EH (cell line): ENCODE results near the gene LTBP3.
A peak's percentile ranks its signal among the peaks of the same experiment; 100 is the strongest.

Source experiments
- DNase-seq: peaks from one replicate; pipeline ENCODE4 v3.0.0-alpha.2; 2015; ENCODE audit warnings: low read depth

LTBP3 gene

DNA sequence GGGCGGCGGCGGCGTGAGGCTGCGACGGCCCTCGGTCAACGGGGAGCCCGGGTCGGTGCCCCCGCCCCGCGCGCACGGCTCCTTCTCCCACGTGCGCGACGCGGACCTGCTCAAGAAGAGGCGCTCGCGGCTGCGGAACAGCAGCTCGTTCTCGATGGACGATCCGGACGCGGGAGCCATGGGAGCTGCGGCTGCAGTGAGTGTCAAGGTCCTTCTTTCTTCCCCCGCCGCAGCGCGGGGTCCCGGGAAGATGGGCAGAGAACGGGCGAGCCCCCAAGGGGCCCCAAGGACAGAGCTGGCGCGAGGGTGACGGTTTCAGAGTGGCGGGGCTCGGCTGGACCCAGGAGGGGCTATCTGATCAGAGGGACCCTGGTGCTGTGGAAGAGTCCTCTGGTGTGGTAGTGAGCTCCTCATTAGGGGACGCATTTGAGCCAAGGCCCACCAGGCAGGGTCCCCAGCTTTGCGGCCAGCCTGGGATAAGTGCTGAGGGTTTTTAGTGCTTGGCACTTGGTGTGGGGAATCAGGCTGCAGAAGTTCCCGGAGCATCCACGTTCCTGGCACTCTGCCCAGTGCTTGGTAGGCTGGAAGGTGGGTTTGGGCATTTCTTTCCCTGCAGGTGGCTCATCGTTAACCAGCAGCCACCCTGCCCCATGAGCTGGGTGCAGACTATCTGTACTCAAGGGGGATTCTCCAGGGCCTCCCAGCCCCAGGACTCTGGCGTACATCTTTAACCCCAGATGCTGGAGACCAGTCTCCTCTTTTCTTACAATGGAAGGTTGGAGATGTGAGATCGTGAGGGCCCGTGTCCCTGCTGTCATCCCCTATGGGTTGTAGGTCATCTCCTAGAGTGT is 27.5 kb upstream of the LTBP3 start:
- no peak for DNase-seq

DNA sequence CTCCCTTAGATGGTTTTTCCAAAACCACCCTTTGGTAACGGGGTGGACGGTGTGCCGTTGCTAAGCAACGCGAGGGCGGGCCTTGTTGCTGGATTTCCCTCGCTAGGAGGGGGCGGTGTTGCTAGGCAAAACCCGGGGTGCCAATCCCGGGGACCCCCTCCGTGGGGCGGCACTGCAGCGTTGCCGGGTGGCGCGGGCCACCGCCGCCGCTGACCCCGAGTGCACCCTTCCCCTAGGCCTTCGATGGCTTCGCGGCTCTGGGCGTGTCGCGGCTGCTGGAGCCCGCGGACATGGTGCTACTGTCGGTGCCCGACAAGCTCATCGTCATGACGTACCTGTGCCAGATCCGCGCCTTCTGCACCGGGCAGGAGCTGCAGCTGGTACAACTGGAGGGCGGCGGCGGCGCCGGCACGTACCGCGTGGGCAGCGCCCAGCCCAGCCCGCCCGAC is 26.6 kb upstream of the LTBP3 start:
- DNase-seq = no peak

DNA sequence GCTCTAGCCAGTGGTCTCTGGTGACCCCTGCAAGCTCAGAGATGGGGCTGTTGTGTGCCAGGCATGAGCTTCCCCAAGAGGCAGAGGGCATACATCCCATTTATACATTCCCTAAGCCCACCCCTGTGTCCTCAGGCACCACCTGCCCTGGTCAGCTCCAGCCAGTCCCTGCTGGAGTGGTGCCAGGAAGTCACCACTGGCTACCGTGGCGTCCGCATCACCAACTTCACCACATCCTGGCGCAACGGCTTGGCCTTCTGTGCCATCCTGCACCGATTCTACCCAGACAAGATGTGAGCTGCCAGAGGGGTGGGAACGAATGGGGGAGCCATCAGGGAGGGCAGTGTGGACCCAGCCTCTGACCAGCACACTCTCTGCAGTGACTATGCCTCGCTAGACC is 25.9 kb upstream of the LTBP3 start:
- DNase-seq = no peak

DNA sequence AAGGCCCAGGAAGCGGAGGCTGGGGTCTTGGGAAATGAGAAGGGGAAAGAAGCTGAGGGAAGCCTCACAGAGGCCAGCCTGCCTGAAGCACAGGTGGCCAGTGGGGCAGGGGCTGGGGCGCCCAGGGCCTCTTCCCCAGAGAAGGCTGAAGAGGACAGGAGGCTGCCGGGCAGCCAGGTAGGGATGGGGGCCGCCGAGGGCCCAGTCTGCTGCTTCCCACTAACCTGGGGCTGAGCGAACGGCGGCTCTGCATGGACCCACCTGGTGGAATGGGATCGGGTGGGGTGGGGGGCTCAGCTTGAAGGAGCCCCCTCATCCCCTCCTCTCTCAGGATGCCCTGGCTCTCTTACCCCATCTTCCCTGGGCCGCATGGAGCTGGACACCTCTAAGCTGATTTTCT is 25.4 kb upstream of the LTBP3 start:
- DNase-seq = no peak

DNA sequence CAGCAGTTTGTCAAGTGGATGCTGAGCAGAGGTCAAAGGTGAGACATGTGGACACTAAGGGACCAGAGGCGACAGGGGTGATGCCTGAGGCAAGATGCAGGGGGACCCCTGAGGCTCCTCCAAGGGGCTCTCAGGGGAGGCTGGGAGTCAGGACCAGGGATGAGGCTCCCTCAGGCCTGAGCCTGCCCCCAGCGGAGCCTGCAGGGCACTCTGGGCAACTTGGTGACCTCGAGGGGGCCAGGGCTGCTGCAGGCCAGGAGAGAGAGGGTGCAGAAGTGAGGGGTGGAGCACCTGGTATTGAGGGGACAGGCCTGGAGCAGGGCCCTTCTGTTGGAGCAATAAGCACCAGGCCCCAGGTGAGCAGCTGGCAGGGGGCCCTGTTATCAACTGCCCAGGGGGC is 23.8 kb upstream of the LTBP3 start:
- no peak for DNase-seq

DNA sequence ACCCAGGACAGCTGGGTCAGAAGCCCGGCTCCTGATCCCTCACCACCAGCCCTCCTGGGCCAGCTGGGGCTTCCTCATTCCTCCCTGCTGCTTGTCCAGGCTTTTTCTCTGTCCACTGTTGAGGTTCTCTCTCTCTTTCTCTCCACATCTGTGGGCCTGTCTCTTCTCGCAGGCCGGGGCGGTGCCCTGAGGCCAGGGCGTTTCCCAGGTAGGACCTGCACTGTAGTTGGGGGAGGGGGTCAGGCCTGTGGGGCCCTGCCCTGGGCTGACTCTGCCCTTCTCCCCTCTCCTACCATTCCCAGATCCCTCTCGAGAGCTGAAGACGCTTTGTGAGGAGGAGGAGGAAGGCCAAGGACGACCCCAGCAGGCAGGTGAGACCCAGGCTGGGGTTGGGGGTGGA is 22.6 kb upstream of the LTBP3 start:
- DNase-seq = no peak

DNA sequence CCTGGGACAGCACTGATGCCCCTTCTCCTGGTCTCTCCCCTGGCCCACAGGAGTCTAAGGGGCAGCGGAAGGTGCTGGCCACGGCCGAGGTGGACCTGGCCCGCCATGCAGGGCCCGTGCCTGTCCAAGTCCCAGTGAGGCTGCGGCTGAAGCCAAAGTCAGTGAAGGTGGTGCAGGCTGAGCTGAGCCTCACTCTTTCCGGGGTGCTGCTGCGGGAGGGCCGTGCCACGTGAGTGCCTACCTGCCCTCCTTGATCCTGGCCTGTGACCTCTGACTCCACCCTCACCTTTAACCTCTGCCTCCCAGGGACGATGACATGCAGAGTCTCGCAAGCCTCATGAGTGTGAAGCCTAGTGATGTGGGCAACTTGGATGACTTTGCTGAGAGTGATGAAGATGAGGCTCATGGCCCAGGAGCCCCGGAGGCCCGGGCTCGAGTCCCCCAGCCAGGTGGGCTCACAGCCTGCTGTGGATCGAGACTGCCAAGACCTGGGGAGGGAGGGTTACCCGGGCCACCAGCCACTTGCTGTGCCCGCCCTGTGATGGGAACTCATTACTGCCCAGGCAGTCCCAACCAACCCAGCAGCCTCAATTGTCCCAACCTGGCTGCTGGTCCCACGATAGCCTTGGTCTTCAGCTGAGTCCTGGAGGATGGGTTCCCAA is 22.0 kb upstream of the LTBP3 start:
- DNase-seq = no peak

DNA sequence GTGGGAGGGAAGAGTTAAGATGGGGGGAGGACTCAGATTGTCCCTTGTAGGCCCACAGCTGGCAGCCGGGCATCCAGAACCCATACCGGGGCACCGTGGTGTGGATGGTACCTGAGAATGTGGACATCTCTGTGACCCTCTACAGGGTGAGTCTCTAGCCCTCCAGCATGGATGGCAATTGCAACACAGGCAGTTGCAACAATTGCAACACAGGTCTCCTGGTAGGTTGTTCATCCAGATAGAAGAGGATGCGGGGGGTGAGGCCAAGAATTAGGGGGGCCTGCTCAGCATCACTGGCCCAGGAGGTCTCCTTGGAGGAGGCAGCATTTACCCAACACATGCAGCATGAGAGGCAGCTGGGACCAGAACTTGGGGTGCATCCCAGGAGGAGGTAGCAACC is 21.1 kb upstream of the LTBP3 start:
- DNase-seq = no peak

DNA sequence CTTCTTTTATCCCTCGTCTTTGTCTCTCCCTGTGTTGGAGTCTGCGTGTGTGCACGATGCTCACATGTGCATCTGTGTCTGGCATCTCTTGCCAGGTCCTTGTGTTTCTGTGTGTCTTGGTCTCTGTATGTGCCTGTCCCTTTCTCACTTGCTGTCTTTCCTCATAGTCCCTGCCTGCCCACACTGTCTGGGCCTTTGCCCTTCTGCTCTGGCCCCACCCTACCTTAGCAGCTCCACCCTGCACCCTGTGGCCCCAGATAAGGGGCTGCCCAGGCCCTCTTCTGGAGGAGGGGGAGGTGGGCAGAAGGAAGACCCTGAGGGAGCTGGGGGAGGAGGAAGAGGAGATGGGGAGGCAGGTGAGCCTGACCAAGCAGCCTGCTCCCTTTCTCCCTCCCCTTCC is 20.5 kb upstream of the LTBP3 start:
- no peak for DNase-seq

DNA sequence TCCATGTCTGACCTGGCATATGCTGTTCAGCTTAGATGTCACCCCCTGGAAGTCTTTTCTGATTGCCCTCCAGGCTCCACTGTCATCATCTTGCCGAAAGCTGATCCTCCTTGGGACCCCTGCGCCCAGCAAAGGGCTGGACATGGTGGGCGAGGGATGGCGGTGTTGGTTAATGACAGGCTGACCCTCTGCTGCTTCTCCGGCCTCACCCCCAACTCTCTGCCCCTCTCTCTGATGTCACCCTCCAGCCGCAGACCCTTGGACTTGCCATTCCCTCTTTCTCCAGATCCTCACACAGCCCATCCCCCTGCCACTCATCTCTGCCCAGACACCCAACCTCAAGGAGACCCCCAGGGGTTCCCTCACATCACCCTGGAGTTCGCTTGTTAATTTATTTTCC is 20.0 kb upstream of the LTBP3 start:
- no peak for DNase-seq

DNA sequence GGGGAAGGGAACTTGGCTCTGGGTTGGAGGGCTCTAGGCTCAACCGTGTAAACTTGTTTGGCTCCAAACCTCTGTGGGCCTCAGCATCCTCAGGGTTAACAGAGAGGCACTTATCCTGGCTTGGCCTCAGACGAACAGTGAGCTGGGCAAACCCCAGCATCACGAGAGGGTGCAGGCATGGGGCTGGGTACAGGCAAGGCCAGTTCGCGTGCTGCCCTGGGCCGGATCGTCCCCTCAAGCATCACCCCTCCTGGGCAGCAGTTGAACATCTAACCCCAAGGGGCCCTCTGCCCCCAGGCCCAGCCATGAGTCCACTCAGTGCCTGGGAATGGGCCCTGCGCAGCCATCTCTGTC is 19.6 kb upstream of the LTBP3 start:
- no peak for DNase-seq

DNA sequence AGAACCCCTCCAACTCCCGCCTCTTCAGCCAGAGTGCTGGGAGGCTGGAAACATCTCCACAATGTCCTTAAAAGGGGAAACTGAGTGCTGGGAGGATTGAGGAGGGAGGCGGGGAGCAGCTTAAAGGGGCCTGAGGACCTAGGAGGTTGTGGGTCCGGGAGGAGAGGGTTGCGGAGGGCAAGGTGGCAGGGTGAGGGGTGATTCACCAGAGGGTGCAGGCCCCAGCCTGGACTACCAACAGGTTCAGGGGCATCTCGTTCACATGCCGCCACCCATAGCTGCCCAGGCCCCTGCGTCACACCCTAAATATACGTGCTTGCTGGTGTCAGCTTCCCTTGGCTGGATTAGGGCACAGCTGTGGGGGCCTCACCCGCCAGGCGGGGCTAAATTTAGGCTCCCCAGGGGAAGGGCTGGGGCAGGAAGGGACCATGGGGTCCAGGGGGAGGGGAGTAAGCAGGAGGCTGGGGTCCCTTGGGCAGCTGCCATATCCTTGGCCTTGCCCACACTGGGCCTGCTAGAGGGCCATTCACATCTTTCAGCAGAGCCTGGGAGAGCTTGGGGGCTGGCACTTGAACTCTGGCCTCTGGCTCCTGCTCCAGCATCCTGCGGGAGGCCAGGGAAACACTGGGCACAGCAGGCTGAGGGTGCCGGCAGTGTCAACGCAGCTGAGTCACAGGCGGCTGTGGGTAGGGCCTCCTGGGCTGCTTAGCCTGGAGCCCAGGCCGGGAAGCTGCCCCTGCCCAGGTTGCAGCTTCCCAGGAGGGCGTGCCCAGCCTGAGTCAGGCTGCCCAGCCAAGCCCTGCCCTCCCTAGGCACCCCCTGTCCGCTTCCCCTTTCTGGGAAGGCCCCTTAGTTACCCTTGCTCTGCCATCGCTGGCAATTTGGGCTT is 19.0 kb upstream of the LTBP3 start:
- DNase-seq = peak; percentile 85

DNA sequence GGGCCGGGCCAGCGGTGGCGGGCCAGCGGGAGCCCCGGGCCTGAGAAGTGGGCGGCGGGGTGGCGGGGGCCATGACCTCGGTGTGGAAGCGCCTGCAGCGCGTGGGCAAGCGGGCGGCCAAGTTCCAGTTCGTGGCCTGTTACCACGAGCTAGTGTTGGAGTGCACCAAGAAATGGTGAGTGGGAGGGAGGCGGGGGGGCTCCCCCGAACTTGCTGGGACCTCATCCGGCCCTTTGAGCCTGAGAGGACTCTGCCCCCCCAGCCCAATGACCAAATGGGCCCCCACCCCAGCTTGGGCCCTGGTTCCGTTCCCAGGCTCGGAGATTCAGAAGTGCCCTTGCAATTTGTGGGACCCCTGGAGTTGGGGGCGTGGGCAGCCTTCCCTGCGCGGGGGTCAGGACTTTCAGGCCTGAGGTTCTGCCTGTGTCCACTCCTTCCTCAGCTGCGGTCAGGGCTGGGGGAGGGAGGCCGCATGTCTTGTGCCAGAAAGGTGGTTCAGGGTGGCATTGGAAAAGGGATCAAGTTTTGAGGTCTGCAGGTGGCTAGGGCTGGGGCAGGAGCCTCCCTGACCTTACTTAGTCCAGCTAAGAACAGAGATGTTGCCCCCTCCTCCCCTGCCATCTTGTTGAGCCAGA is 18.2 kb upstream of the LTBP3 start:
- DNase-seq = no peak

DNA sequence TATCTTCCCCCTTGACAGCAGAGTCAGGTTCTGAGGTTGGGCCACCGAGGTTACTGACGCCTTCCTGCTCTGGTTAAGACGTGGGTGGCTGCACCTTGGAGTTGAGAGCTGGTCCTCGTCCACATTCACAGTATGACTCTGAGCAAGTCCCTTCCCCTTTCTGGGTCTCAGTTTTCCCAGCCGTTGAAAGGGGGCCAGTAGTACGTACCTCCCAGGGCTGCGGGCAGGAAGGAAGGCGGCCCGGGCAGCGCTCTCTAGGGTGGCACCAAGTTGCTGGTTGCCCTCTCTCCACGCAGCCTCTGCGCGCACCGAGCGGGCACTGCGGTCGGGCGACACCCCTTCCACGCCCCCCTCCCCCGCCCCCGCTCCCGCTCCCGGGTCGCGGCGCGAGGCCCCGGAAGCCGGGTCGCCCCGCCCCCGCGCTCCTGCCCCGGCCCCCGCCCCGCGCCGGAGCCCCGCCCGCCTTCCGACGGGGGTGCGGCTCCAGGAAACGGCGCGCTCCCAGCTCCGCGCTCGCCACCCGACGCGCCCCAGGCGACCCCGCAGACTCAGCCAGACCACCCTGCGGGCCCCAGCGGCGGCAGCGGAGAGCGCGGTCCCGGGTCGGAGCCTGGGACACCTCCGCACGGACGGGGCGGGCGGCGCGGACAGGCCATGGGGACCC is 17.5 kb upstream of the LTBP3 start, which contains the start of gene EHBP1L1:
EHBP1L1 (plus strand) TSS at position 486 of the 664 bp plus-strand sequence. CDS start 250 bp downstream, outside the sequence.
- peak; percentile 65 for DNase-seq

DNA sequence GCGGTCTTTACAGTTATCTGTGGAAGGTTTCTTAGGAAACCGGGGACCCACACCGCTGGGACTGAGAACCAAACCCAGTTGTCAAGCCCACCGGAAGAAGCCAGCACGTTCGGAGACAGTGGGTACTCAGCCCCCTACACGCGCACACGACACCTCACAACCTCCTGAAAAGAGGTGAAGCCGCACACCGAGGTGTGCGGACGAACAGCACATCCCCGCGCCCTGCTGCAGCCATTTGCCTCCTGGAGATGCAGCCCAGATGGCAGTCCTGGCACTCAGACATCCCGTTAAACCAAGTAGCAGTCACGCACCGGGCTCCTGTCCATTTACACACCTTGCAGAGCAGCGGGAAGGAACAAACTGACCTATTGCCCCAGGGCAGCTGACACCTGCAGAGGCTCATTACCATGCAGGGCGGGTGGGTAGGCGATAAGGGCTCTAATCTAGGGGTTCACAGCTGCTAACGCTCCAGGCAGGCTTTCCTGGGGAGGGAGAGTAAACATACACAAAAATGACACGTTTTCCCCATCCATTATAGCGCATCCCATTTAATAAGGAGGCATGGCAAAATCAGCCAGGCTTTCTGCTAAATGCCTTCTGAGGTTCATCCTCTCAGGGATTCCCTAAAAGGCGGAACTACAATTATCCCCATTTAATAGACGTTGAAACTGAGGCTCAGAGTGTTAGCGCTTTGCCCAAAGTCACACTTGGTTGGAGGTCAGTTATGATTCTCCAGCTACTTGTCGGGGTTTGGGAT is 16.8 kb upstream of the LTBP3 start:
- DNase-seq = no peak

DNA sequence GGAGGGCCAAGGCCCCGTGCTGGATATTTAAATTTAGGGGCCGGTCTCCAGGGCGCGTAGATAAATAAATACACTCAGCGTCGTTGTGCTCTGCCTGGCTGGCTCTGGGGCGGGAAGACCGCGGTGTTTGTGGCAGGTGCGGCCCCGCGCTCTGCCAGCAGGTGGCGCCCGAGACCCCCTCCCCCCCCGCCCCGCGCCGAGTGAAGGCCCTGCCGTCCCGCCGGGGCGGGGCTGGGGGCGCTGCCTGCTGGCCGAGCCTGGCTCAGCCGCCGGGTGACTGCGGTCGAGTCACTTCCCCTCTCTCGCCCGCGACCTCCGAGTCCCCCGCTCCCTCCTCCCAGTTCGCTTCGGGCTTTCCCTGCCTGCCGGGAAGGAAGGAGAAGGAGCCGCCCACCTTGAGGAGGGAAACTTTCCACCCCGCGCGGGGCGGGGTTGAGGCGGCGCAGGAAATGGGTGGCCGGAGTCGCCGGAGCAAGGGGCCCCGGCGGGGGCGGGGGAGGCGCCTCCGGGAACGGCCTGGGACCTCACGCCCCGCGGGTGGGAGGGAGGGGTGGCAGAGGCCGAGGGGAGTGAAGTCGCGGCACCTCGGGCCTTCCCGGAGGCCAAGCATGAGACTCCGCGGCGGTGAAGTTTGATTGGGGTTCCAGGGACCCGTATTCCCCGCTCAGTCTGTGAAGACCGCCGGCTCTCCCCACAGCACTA is 16.1 kb upstream of the LTBP3 start:
- peak; percentile 98 for DNase-seq

DNA sequence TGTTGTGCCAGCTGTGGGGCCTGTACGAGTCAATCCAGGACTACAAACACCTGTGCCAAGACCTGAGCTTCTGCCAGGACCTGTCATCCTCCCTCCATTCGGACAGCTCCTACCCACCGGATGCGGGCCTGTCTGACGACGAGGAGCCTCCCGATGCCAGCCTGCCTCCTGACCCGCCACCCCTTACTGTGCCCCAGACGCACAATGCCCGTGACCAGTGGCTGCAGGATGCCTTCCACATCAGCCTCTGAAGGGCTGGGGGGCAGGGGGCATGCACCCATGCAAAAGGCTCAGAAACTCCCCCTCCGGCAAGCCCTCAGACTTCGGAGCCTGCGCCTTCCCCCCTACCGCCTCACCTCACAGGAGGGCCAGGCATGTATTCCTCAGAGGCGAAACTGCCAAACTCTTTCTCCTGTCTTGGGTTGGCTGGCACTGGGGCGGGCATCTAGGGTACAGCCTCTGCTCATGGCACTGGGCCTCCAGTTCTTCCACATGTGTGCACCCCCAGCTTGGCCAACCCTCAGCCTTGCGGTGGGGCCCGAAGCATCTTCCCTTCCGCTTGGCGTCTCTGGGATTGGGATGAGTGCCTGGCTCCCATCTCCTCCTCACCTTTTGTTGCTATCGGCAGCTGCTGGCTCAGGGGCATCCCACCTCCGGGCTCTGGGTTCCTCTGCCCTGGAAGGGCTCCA is 15.4 kb upstream of the LTBP3 start:
- no peak for DNase-seq

DNA sequence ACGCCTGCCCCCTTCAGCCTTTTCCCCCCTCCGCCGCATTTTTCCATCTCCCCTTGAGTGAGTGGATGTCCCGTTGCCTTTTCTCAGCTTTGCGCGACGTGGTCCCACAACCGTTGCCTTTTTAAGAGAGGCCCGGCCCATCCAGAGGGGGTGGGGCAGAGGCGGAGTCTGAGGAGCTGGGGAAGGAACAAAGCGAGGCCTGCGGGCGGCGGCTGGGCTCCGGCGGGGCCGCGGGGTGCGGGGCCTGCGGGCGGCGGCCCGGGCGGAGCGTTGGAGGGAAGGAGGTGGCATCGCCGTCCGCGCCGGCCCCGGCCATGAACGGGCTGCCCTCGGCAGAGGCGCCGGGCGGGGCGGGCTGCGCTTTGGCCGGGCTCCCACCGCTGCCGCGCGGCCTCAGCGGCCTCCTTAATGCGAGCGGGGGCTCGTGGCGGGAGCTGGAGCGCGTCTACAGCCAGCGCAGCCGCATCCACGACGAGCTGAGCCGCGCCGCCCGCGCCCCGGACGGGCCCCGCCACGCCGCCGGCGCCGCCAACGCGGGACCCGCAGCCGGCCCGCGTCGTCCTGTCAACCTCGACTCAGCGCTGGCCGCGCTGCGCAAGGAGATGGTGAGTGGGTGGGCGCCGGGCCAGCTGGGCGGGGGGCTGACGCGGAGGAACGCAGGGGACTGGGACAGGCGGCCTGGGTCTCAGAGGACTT is 14.3 kb upstream of the LTBP3 start, which contains the start of gene FAM89B:
FAM89B (plus strand) TSS at position 183 of the 696 bp plus-strand sequence; CDS start at position 315, 132 bp downstream.
- peak; percentile 89 for DNase-seq

DNA sequence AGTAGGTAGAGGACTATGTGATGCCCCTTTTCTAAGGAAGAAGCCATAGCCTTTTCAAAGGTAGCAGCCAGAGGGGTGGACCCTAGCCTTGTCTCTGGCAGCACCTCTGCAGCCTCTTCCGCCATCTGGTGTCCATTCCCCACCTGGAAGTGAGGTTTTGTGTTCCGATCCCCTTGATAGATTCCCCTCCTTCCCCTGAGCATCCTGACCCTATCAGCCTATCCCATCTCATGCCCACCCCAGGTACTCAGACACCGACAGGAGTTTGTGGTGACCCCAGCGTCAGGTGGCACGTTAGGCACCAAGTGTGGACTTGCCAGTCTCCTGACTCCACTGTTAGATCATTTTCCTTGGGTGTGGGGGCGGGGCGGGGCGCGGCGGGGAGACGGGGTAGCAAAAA is 13.8 kb upstream of the LTBP3 start:
- peak; percentile 62 for DNase-seq
